Measurements from ENCODE around the gene GLB1L3.

DNA sequence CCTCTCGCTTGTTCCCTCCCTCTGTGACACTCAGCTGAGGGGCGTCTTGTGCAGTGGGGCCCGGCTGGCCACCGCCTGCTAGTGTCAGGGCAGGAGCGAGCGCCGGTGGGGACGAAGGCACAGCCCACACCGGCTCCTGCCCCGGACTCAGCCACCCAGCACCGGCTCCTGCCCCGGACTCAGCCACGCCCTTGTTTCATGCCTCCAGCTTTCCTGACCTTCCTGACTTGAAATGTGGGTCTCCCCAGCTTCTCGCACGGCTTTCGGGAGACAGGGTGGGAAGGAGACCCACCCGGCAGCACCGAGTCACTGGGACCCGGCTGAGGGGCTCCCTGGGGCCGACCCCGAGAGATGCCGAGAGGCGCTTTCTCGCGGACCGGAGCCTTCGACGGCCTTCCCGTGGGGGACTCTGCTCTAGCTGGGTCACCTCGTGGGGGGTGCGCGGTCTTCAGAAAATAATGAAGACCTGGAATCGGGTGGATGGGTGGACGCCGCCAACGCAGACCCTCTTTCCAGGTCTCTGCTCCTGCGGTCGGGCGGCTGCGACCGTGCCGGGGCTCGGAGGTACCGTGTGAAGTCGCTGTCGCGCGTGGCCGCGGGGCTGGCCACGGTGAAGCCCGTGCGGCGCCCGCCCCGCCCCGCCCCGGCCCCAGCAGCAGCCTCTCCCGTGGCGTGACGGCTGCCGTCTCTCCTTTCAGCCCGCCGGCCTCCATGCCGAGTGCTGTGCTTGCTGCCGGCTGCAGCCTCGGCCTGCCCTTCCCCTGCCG is 65.8 kb downstream of the GLB1L3 start:
- TF ChIP-seq EP300 (IDR thresholded peaks at IDR 0.05) (no peak), POLR2A (IDR thresholded peaks at IDR 0.05) (no peak)
- TF ChIP-seq, protein P1, sequence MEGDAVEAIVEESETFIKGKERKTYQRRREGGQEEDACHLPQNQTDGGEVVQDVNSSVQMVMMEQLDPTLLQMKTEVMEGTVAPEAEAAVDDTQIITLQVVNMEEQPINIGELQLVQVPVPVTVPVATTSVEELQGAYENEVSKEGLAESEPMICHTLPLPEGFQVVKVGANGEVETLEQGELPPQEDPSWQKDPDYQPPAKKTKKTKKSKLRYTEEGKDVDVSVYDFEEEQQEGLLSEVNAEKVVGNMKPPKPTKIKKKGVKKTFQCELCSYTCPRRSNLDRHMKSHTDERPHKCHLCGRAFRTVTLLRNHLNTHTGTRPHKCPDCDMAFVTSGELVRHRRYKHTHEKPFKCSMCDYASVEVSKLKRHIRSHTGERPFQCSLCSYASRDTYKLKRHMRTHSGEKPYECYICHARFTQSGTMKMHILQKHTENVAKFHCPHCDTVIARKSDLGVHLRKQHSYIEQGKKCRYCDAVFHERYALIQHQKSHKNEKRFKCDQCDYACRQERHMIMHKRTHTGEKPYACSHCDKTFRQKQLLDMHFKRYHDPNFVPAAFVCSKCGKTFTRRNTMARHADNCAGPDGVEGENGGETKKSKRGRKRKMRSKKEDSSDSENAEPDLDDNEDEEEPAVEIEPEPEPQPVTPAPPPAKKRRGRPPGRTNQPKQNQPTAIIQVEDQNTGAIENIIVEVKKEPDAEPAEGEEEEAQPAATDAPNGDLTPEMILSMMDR (IDR thresholded peaks at IDR 0.05): no peak
